ENCODE data around the gene GPX3. TPM values are rescaled to one million over a fixed set of nuclear protein-coding genes. Genes with fewer than 3 reads are reported as not detected.
A peak's percentile ranks its signal among the peaks of the same experiment; 100 is the strongest.

GPX3 gene
- total and polyA plus RNA-seq, 2 of the 8 experiments (the other 6 are each of a cell fraction or from before 2014, with no cell fraction given), result 27.8 to 77.9 TPM

- no peak for TF ChIP-seq TCF12 (IDR thresholded peaks at IDR 0.05; ENCODE audit: low read depth, low read length)
- TF ChIP-seq SP1 (IDR thresholded peaks at IDR 0.05; ENCODE audit: low read depth, low read length), result peak; percentile 76; the same call in 1 of the 2 replicates
- TF ChIP-seq BRCA1 (IDR thresholded peaks at IDR 0.05; ENCODE audit: low read depth, low read length), result no peak
- TF ChIP-seq RAD21 (IDR thresholded peaks at IDR 0.05 in 1 of 2, conservative IDR thresholded peaks at IDR 0.05 in 1 of 2; ENCODE audit: low read depth in 2 of 2, low read length in 2 of 2), result no peak
- peak; percentile 81 for TF ChIP-seq TAF1 (IDR thresholded peaks at IDR 0.05; ENCODE audit: low read depth, low read length)
- TF ChIP-seq SP2 (IDR thresholded peaks at IDR 0.05; ENCODE audit: low read length), result peak; percentile 26; the same call in 1 of the 2 replicates
- TF ChIP-seq POLR2A (IDR thresholded peaks at IDR 0.05; ENCODE audit: control extremely low read depth in 1 of 2, low read depth in 2 of 2, low read length in 2 of 2), result peak in 1 of 2 experiments; percentile 69; a peak in 2 of 3 replicates
- TF ChIP-seq CREB1 (IDR thresholded peaks at IDR 0.05), result 0 out of 2 replicates have a peak, but pooled peaks have one; percentile 8
- TF ChIP-seq RNF2 (IDR thresholded peaks at IDR 0.05; ENCODE audit: borderline replicate concordance, low read depth, low read length, missing control alignments, poor library complexity, severe bottlenecking), result no peak
- peak; percentile 49; the same call in 1 of the 2 replicates for TF ChIP-seq CHD2 (IDR thresholded peaks at IDR 0.05; ENCODE audit: low read length)
- TF ChIP-seq KDM5A (IDR thresholded peaks at IDR 0.05; ENCODE audit: low read length), result no peak
- 0 out of 4 replicates have a peak, but pooled peaks of 1 of the 2 experiments have one; percentile 35 for TF ChIP-seq SIN3A (conservative IDR thresholded peaks at IDR 0.05 in 1 of 2, IDR thresholded peaks at IDR 0.05 in 1 of 2; ENCODE audit: low read depth in 1 of 2, low read length in 2 of 2)
- no peak for TF ChIP-seq ASH2L (IDR thresholded peaks at IDR 0.05; ENCODE audit: low read length)
- no peak for TF ChIP-seq RBBP5 (IDR thresholded peaks at IDR 0.05; ENCODE audit: borderline replicate concordance, low read depth, low read length)
- TF ChIP-seq CHD1 (IDR thresholded peaks at IDR 0.05; ENCODE audit: low read depth, low read length), result no peak
- no peak for TF ChIP-seq FOSL1 (IDR thresholded peaks at IDR 0.05; ENCODE audit: insufficient read depth, low read depth, low read length)
- TF ChIP-seq KDM4A (IDR thresholded peaks at IDR 0.05; ENCODE audit: low read depth, low read length, severe bottlenecking), result peak; percentile 65
- no peak for TF ChIP-seq JUN (IDR thresholded peaks at IDR 0.05; ENCODE audit: low read depth, low read length)
Observed at GRCh38 chr5:151020304-151021110, at the start of gene GPX3 (continued).
